ENCODE results near the gene AP3M1.

The AP3M1 gene

GRCh38 chr10:74113546-74113945 lies 37.1 kb downstream of the AP3M1 start:
- DNase-seq = peak; percentile 31

- DNase-seq = no peak
Observed at GRCh38 chr10:74111799-74112198, 38.8 kb downstream of the AP3M1 start.

- DNase-seq = no peak
Observed at GRCh38 chr10:74110120-74110519, 40.5 kb downstream of the AP3M1 start.

- no peak for DNase-seq
Observed at GRCh38 chr10:74109452-74109851, 41.2 kb downstream of the AP3M1 start.

- DNase-seq = no peak
Observed at GRCh38 chr10:74107391-74107790, 43.2 kb downstream of the AP3M1 start.

GRCh38 chr10:74104996-74105395 lies 45.6 kb downstream of the AP3M1 start:
- no peak for DNase-seq

- DNase-seq = no peak
Observed at GRCh38 chr10:74104480-74104879, 46.1 kb downstream of the AP3M1 start.

GRCh38 chr10:74103560-74104258 lies 46.9 kb downstream of the AP3M1 start:
- peak; percentile 19 for DNase-seq

GRCh38 chr10:74099836-74100235 lies 50.8 kb downstream of the AP3M1 start:
- DNase-seq = no peak

- DNase-seq = no peak
Observed at GRCh38 chr10:74099420-74099819, 51.2 kb downstream of the AP3M1 start.

GRCh38 chr10:74097776-74098175 lies 52.9 kb downstream of the AP3M1 start:
- no peak for DNase-seq

- no peak for DNase-seq
Observed at GRCh38 chr10:74096777-74097176, 53.9 kb downstream of the AP3M1 start.

GRCh38 chr10:74094231-74094630 lies 56.4 kb downstream of the AP3M1 start:
- DNase-seq = no peak

GRCh38 chr10:74093530-74094164 lies 57.0 kb downstream of the AP3M1 start:
- DNase-seq = no peak

GRCh38 chr10:74092372-74092771 lies 58.3 kb downstream of the AP3M1 start:
- DNase-seq = no peak

- peak; percentile 11 for DNase-seq
Observed at GRCh38 chr10:74088722-74089121, 61.9 kb downstream of the AP3M1 start.

- no peak for DNase-seq
Observed at GRCh38 chr10:74086317-74086716, 64.3 kb downstream of the AP3M1 start.

GRCh38 chr10:74084955-74085354 lies 65.7 kb downstream of the AP3M1 start:
- DNase-seq = no peak

- DNase-seq = no peak
Observed at GRCh38 chr10:74083304-74083703, 67.3 kb downstream of the AP3M1 start.

GRCh38 chr10:74081941-74082718 lies 68.5 kb downstream of the AP3M1 start:
- no peak for DNase-seq

GRCh38 chr10:74081192-74081803 lies 69.3 kb downstream of the AP3M1 start:
- DNase-seq = peak; percentile 79

GRCh38 chr10:74079936-74080590 lies 70.6 kb downstream of the AP3M1 start:
- no peak for DNase-seq

Measured in eye (tissue), 1 donor.